ENCODE data around the gene CCDC102A. TPM values are rescaled to one million over a fixed set of nuclear protein-coding genes. Genes with fewer than 3 reads are reported as not detected.

CCDC102A gene
- total RNA-seq, 4 donors from 2014 or later = 8.7 to 23.6 (median 22.0) TPM

- H3K4me1 ChIP-seq = peaks cover 0 to 6% of the 10 kb centered on the region in 2 donors
- H3K27ac ChIP-seq = no peak overlapping the region
- no peaks in the 10 kb centered on the region for H3K9me3 ChIP-seq
- no peaks in the 10 kb centered on the region for H3K27me3 ChIP-seq
- intact Hi-C loops (cut with DNase I; ENCODE audit: low total_unique reads) = no loop called here
- no peaks in the 10 kb centered on the region for H3K36me3 ChIP-seq
- no peak for DNase-seq
- no peak for TF ChIP-seq POLR2A (IDR thresholded peaks at IDR 0.05)
- no peak for TF ChIP-seq CTCF (IDR thresholded peaks at IDR 0.05)
- H3K4me3 ChIP-seq = no peak overlapping the region
Measured at GRCh38 chr16:57508035-57508425, 28.3 kb downstream of the CCDC102A start.

- intact Hi-C loops (cut with DNase I; ENCODE audit: low total_unique reads) = no loop called here
Measured at GRCh38 chr16:57507136-57508034, 29.0 kb downstream of the CCDC102A start.

GRCh38 chr16:57505169-57505568, 31.2 kb downstream of the CCDC102A start:
- no peaks in the 10 kb centered on the region for H3K4me1 ChIP-seq
- H3K27me3 ChIP-seq = no peaks in the 10 kb centered on the region
- intact Hi-C loops (cut with DNase I; ENCODE audit: low total_unique reads) = no loop called here
- H3K4me3 ChIP-seq = no peak overlapping the region
- no peak for DNase-seq
- H3K9me3 ChIP-seq = no peaks in the 10 kb centered on the region
- H3K27ac ChIP-seq = no peak overlapping the region
- TF ChIP-seq CTCF (IDR thresholded peaks at IDR 0.05) (no peak), POLR2A (IDR thresholded peaks at IDR 0.05) (no peak)
- no peaks in the 10 kb centered on the region for H3K36me3 ChIP-seq

More at GRCh38 chr16:57507136-57508034, 29.0 kb downstream of the CCDC102A start:
- DNase-seq = no peak
- no peaks in the 10 kb centered on the region for H3K9me3 ChIP-seq
- H3K27ac ChIP-seq = no peak overlapping the region
- H3K4me1 ChIP-seq = no peaks in the 10 kb centered on the region
- H3K4me3 ChIP-seq = no peak overlapping the region
- no peaks in the 10 kb centered on the region for H3K27me3 ChIP-seq
- TF ChIP-seq POLR2A (IDR thresholded peaks at IDR 0.05) (no peak), CTCF (IDR thresholded peaks at IDR 0.05) (no peak)
- no peaks in the 10 kb centered on the region for H3K36me3 ChIP-seq

GRCh38 chr16:57504491-57504890, 31.9 kb downstream of the CCDC102A start:
- no peak for DNase-seq
- H3K4me3 ChIP-seq = no peak overlapping the region
- intact Hi-C loops (cut with DNase I; ENCODE audit: low total_unique reads) = no loop called here
- H3K27me3 ChIP-seq = no peaks in the 10 kb centered on the region
- H3K9me3 ChIP-seq = no peaks in the 10 kb centered on the region
- TF ChIP-seq CTCF (IDR thresholded peaks at IDR 0.05) (no peak), POLR2A (IDR thresholded peaks at IDR 0.05) (no peak)
- H3K27ac ChIP-seq = no peak overlapping the region
- H3K4me1 ChIP-seq = no peaks in the 10 kb centered on the region
- H3K36me3 ChIP-seq = no peaks in the 10 kb centered on the region

GRCh38 chr16:57504001-57504400, 32.4 kb downstream of the CCDC102A start:
- Histone ChIP-seq H3K36me3 (no peaks in the 10 kb centered on the region), H3K27ac (no peak overlapping the region), H3K9me3 (no peaks in the 10 kb centered on the region), H3K4me1 (no peaks in the 10 kb centered on the region), H3K27me3 (no peaks in the 10 kb centered on the region), H3K4me3 (no peak overlapping the region)
- TF ChIP-seq CTCF (IDR thresholded peaks at IDR 0.05) = no peak
- no peak for TF ChIP-seq POLR2A (IDR thresholded peaks at IDR 0.05)
- no peak for DNase-seq
- intact Hi-C loops (cut with DNase I; ENCODE audit: low total_unique reads) = no loop called here

Data from uterus (tissue), 4 donors.